MM.1S (cell line): Measurements from ENCODE around the gene NLRP9.

ENCODE experiments used
- CTCF ChIP-seq: fragments of 300-600 bp; sonication (generic); IDR thresholded peaks from 2 replicates; pipeline ENCODE4 v1.5.1; 2016; ENCODE audit warnings: antibody characterized with exemption, low read length, mixed read lengths
- EZH2 ChIP-seq: fragments of 300-600 bp; sonication (generic); optimal IDR thresholded peaks from 2 replicates; pipeline ENCODE3; 2017; ENCODE audit warnings: low read depth, mild to moderate bottlenecking, antibody characterized with exemption, low read length, mixed read lengths
- EZH2phosphoT487 ChIP-seq: fragments of 300-600 bp; sonication (generic); IDR thresholded peaks from 2 replicates; pipeline ENCODE4 v1.6.1; 2018; ENCODE audit warnings: antibody characterized with exemption, low read length

- TF ChIP-seq CTCF: no peak
- no peak for TF ChIP-seq EZH2phosphoT487
- TF ChIP-seq EZH2: no peak
These were observed 40.1 kb upstream of the NLRP9 start for GRCh38 chr19:55778331-55778730.
